ENCODE measurements around the gene ABCC6. TPM values are rescaled to one million over a fixed set of nuclear protein-coding genes. Genes with fewer than 3 reads are reported as not detected.
A peak's percentile ranks its signal among the peaks of the same experiment; 100 is the strongest.

ABCC6 gene
- total RNA-seq, 1 donor, result 0.36 TPM

GRCh38 chr16:16112450-16113053, 110.7 kb downstream of the ABCC6 start:
- Histone ChIP-seq H2AFZ (ENCODE audit: low read length) (no peak overlapping the region), H3K27me3 (ENCODE audit: insufficient read depth, low read length) (no peaks in the 10 kb centered on the region), H3K4me1 (ENCODE audit: insufficient read depth, low read length) (no peaks in the 10 kb centered on the region), H3K9me3 (ENCODE audit: low read depth, low read length) (no peaks in the 10 kb centered on the region), H4K20me1 (ENCODE audit: insufficient read depth, low read length) (peaks cover 9% of the 10 kb centered on the region), H3K4me3 (ENCODE audit: insufficient read depth, low read length) (no peak overlapping the region), H3K27ac (ENCODE audit: low read depth, low read length) (no peak overlapping the region), H3K4me2 (ENCODE audit: insufficient read depth, low read length) (no peak overlapping the region), H3K79me2 (ENCODE audit: insufficient read depth, low read length) (no peaks in the 10 kb centered on the region), H3K36me3 (ENCODE audit: insufficient read depth, low read length) (peaks cover 71% of the 10 kb centered on the region)
- TF ChIP-seq, protein P1, sequence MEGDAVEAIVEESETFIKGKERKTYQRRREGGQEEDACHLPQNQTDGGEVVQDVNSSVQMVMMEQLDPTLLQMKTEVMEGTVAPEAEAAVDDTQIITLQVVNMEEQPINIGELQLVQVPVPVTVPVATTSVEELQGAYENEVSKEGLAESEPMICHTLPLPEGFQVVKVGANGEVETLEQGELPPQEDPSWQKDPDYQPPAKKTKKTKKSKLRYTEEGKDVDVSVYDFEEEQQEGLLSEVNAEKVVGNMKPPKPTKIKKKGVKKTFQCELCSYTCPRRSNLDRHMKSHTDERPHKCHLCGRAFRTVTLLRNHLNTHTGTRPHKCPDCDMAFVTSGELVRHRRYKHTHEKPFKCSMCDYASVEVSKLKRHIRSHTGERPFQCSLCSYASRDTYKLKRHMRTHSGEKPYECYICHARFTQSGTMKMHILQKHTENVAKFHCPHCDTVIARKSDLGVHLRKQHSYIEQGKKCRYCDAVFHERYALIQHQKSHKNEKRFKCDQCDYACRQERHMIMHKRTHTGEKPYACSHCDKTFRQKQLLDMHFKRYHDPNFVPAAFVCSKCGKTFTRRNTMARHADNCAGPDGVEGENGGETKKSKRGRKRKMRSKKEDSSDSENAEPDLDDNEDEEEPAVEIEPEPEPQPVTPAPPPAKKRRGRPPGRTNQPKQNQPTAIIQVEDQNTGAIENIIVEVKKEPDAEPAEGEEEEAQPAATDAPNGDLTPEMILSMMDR (IDR thresholded peaks at IDR 0.05; ENCODE audit: extremely low read depth, low read depth, low read length), result no peak
- DNase-seq (ENCODE audit: insufficient read length, low spot score, missing footprints), result peak; percentile 52

- TF ChIP-seq, protein P1 (IDR thresholded peaks at IDR 0.05; ENCODE audit: extremely low read depth, low read depth, low read length), result no peak
- Histone ChIP-seq H3K9me3 (ENCODE audit: low read depth, low read length) (no peaks in the 10 kb centered on the region), H3K27ac (ENCODE audit: low read depth, low read length) (no peak overlapping the region), H3K36me3 (ENCODE audit: insufficient read depth, low read length) (peaks cover 67% of the 10 kb centered on the region), H3K4me3 (ENCODE audit: insufficient read depth, low read length) (no peak overlapping the region), H3K79me2 (ENCODE audit: insufficient read depth, low read length) (no peaks in the 10 kb centered on the region), H2AFZ (ENCODE audit: low read length) (no peak overlapping the region), H3K27me3 (ENCODE audit: insufficient read depth, low read length) (no peaks in the 10 kb centered on the region), H4K20me1 (ENCODE audit: insufficient read depth, low read length) (peaks cover 9% of the 10 kb centered on the region), H3K4me1 (ENCODE audit: insufficient read depth, low read length) (no peaks in the 10 kb centered on the region), H3K4me2 (ENCODE audit: insufficient read depth, low read length) (no peak overlapping the region)
- no peak for DNase-seq (ENCODE audit: insufficient read length, low spot score, missing footprints)
Measured at GRCh38 chr16:16111639-16112038, 111.7 kb downstream of the ABCC6 start.

DNA sequence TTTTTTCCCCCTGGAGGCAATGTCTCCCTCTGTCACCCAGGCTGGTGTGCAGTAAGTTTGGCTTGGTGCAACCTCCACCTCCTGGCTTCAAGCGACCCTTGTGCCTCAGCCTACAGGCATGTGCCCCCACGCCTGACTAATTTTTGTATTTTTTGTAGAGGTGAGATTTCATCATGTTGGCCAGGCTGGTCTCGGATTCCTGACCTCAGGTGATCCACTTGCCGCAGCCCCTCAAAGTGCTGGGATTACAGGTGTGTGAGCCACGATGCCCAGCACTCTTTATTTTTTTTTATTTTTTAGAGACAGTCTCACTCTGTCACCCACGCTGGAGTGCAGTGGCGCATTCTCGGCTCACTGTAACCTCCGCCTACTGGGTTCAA, 113.2 kb downstream of the ABCC6 start:
- TF ChIP-seq, protein P1 (IDR thresholded peaks at IDR 0.05; ENCODE audit: extremely low read depth, low read depth, low read length), result no peak
- Histone ChIP-seq H3K27ac (ENCODE audit: low read depth, low read length) (no peak overlapping the region), H3K4me1 (ENCODE audit: insufficient read depth, low read length) (no peaks in the 10 kb centered on the region), H4K20me1 (ENCODE audit: insufficient read depth, low read length) (peaks cover 9% of the 10 kb centered on the region), H3K79me2 (ENCODE audit: insufficient read depth, low read length) (no peaks in the 10 kb centered on the region), H2AFZ (ENCODE audit: low read length) (no peak overlapping the region), H3K9me3 (ENCODE audit: low read depth, low read length) (no peaks in the 10 kb centered on the region), H3K27me3 (ENCODE audit: insufficient read depth, low read length) (no peaks in the 10 kb centered on the region), H3K4me3 (ENCODE audit: insufficient read depth, low read length) (no peak overlapping the region), H3K4me2 (ENCODE audit: insufficient read depth, low read length) (no peak overlapping the region), H3K36me3 (ENCODE audit: insufficient read depth, low read length) (peaks cover 62% of the 10 kb centered on the region)
- DNase-seq (ENCODE audit: insufficient read length, low spot score, missing footprints), result no peak

DNA sequence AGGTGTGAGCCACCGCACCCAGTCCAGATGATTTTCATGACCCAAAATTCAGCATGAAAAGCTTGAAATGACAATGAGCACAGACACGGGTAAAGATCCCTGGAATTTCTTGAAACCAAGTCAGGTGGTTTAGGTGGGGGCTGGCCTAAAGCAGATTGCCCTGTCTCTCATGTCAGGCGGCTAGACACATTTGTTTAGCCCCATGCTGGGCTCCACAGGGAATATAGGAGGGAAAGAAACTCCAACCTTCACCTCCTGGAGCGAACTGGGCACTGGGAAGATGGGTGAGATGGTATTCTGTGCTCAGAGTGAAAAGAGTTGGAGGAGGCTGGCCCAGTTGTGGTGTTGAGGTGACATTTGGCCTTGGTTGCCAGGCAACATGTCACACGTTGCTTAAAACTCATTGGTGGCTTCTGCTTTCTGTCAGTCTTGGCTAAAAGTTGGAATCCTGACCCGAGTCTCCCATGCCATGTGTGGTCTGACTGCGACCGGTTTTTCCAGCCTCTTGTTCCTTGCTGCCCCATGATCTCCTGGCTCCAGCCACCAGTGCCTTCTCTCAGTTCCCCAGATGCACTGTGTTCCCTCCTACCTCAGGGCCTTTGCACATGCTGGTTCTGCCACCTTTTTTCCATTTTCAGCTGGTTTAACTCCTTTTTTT, 113.7 kb downstream of the ABCC6 start:
- no peaks in the 10 kb centered on the region for H3K79me2 ChIP-seq (ENCODE audit: insufficient read depth, low read length)
- peaks cover 56% of the 10 kb centered on the region for H3K36me3 ChIP-seq (ENCODE audit: insufficient read depth, low read length)

More for the DNA sequence above, 113.7 kb downstream of the ABCC6 start:
- DNase-seq (ENCODE audit: insufficient read length, low spot score, missing footprints), result peak; percentile 62
- H3K4me1 ChIP-seq (ENCODE audit: insufficient read depth, low read length), result no peaks in the 10 kb centered on the region
- TF ChIP-seq, protein P1 (IDR thresholded peaks at IDR 0.05; ENCODE audit: extremely low read depth, low read depth, low read length), result no peak
- no peak overlapping the region for H2AFZ ChIP-seq (ENCODE audit: low read length)
- no peak overlapping the region for H3K27ac ChIP-seq (ENCODE audit: low read depth, low read length)
- H4K20me1 ChIP-seq (ENCODE audit: insufficient read depth, low read length), result peaks cover 9% of the 10 kb centered on the region
- no peaks in the 10 kb centered on the region for H3K27me3 ChIP-seq (ENCODE audit: insufficient read depth, low read length)
- no peaks in the 10 kb centered on the region for H3K9me3 ChIP-seq (ENCODE audit: low read depth, low read length)
- H3K4me2 ChIP-seq (ENCODE audit: insufficient read depth, low read length), result no peak overlapping the region
- no peak overlapping the region for H3K4me3 ChIP-seq (ENCODE audit: insufficient read depth, low read length)
